PC-3 (cell line): ENCODE results near the gene RSAD2.

Experiments
- EZH2 ChIP-seq: fragments of 300-600 bp; sonication (generic); IDR thresholded peaks from one replicate; pipeline ENCODE4 v1.6.1; 2017; ENCODE audit warnings: antibody characterized with exemption, mild to moderate bottlenecking, low read length; ENCODE audit not compliant: unreplicated experiment
- TF ChIP-seq, protein P1 (sequence below): fragments of 300-600 bp; sonication (generic); conservative IDR thresholded peaks from 2 replicates; pipeline ENCODE4 v1.5.1; 2017; ENCODE audit warnings: antibody characterized with exemption, low read depth, mild to moderate bottlenecking, low read length

DNA sequence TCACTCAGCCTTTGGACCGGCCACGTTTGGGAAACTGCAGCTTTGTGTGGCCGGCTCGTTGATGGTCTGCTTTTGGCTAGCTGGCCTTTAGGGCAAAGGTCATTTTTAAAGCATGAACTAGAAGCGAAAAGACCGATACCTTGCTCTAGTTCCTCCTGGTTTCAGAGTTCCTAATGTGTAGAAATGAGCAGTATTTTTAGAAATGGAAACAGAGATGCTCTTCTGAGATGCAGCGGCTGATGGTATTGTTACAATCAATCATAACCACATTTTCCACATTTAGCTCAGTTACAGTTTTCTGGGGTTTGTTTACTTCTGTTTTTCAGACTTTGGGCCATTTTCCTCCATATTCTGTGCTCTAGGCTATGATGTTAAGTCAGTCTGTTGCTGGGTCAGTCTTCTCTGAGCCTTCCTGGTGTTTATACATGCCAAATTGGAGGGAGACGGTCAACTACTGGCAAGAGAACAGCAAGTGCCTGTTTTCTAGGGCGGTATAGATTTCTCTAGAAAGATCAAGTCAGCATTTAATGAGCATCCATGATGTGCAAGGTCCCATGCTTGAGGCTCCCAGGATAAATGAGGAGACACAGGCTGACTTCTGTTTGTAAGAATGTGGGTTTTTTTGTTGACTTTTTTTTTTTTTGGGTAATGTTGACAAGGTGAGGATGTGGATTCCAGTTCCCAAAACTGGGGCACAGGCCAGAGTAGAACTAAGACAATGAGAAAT lies 67.7 kb downstream of the RSAD2 start:
- TF ChIP-seq, protein P1, sequence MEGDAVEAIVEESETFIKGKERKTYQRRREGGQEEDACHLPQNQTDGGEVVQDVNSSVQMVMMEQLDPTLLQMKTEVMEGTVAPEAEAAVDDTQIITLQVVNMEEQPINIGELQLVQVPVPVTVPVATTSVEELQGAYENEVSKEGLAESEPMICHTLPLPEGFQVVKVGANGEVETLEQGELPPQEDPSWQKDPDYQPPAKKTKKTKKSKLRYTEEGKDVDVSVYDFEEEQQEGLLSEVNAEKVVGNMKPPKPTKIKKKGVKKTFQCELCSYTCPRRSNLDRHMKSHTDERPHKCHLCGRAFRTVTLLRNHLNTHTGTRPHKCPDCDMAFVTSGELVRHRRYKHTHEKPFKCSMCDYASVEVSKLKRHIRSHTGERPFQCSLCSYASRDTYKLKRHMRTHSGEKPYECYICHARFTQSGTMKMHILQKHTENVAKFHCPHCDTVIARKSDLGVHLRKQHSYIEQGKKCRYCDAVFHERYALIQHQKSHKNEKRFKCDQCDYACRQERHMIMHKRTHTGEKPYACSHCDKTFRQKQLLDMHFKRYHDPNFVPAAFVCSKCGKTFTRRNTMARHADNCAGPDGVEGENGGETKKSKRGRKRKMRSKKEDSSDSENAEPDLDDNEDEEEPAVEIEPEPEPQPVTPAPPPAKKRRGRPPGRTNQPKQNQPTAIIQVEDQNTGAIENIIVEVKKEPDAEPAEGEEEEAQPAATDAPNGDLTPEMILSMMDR, result no peak
- TF ChIP-seq EZH2, result no peak
